ENCODE results near the gene CDC40. TPM values are rescaled to one million over a fixed set of nuclear protein-coding genes. Genes with fewer than 3 reads are reported as not detected.

CDC40 gene
- total RNA-seq, 1 experiment from 2014 or later: 37.0 TPM

DNA sequence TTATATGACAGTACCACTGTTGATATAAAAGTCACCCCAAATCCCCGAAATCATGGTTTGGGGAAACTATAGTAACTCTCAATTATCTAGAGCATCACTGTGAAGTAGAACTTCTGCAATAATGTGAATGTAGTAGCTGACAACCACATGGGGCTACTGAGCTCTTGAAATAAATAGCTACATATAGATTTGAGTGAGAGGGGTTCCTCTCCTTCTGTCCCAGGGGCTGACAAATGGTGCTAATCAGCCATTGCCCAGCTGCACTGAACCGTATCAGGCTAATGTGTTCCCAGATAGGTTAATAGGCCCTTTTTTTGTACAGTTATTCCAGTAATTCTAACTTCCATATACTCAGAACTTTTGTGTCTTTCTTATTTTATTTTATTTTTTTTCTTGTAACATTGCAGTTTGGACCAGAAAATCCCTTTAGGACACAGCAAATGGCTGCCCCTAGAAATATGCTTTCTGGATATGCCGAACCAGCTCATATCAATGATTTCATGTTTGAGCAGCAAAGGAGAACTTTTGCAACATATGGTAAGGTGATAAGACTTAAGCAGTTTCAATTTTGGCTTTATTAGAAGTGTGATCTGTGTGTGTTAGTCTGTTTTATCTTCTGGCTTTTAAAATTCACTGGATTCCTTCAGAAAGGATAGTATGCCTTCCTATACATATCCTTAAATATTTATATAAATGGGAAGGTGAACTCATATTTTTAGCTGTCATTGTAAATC, 21.1 kb downstream of the CDC40 start:
- intact Hi-C loops (cut with micrococcal nuclease; ENCODE audit: unreplicated experiment) (no loop called here), in situ Hi-C loops (cut with HindIII; ENCODE audit: low pct_unique_long_range_greater_than_20kb, low sequenced_read_pairs) (no loop called here)
- ChIA-PET POLR2A (no interaction called here), CTCF (no interaction called here)
- Histone ChIP-seq H3K9me3 (ENCODE audit: control insufficient read depth, insufficient read depth, low read depth, low read length) (no peaks in the 10 kb centered on the region), H3K4me1 (ENCODE audit: control insufficient read depth, insufficient read depth, low read length) (no peaks in the 10 kb centered on the region), H3K27ac (ENCODE audit: low read length) (no peak overlapping the region), H3K36me3 (ENCODE audit: control insufficient read depth, insufficient read depth, low read length) (no peaks in the 10 kb centered on the region), H3K4me3 (ENCODE audit: low read depth in 2 of 2, low read length in 2 of 2) (no peak overlapping the region), H3K27me3 (ENCODE audit: control insufficient read depth, insufficient read depth, low read length) (no peaks in the 10 kb centered on the region)
- no peak for DNase-seq (ENCODE audit: low read depth, low spot score)
- no TSS peak for BruUV-seq (replicated peaks)
- ATAC-seq: no peak
- no peak for TF ChIP-seq SIN3A (IDR thresholded peaks at IDR 0.05; ENCODE audit: borderline replicate concordance, insufficient read depth, low read depth, low read length)
- TF ChIP-seq, protein P1, sequence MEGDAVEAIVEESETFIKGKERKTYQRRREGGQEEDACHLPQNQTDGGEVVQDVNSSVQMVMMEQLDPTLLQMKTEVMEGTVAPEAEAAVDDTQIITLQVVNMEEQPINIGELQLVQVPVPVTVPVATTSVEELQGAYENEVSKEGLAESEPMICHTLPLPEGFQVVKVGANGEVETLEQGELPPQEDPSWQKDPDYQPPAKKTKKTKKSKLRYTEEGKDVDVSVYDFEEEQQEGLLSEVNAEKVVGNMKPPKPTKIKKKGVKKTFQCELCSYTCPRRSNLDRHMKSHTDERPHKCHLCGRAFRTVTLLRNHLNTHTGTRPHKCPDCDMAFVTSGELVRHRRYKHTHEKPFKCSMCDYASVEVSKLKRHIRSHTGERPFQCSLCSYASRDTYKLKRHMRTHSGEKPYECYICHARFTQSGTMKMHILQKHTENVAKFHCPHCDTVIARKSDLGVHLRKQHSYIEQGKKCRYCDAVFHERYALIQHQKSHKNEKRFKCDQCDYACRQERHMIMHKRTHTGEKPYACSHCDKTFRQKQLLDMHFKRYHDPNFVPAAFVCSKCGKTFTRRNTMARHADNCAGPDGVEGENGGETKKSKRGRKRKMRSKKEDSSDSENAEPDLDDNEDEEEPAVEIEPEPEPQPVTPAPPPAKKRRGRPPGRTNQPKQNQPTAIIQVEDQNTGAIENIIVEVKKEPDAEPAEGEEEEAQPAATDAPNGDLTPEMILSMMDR (IDR thresholded peaks at IDR 0.05): no peak
- TF ChIP-seq, protein P2, sequence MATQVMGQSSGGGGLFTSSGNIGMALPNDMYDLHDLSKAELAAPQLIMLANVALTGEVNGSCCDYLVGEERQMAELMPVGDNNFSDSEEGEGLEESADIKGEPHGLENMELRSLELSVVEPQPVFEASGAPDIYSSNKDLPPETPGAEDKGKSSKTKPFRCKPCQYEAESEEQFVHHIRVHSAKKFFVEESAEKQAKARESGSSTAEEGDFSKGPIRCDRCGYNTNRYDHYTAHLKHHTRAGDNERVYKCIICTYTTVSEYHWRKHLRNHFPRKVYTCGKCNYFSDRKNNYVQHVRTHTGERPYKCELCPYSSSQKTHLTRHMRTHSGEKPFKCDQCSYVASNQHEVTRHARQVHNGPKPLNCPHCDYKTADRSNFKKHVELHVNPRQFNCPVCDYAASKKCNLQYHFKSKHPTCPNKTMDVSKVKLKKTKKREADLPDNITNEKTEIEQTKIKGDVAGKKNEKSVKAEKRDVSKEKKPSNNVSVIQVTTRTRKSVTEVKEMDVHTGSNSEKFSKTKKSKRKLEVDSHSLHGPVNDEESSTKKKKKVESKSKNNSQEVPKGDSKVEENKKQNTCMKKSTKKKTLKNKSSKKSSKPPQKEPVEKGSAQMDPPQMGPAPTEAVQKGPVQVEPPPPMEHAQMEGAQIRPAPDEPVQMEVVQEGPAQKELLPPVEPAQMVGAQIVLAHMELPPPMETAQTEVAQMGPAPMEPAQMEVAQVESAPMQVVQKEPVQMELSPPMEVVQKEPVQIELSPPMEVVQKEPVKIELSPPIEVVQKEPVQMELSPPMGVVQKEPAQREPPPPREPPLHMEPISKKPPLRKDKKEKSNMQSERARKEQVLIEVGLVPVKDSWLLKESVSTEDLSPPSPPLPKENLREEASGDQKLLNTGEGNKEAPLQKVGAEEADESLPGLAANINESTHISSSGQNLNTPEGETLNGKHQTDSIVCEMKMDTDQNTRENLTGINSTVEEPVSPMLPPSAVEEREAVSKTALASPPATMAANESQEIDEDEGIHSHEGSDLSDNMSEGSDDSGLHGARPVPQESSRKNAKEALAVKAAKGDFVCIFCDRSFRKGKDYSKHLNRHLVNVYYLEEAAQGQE (IDR thresholded peaks at IDR 0.05; ENCODE audit: insufficient read depth in 1 of 2, low read depth in 2 of 2, low read length in 1 of 2): no peak
- no peak for TF ChIP-seq POLR2AphosphoS5 (IDR thresholded peaks at IDR 0.05; ENCODE audit: low read depth, low read length)
- TF ChIP-seq TCF7L2 (IDR thresholded peaks at IDR 0.05; ENCODE audit: low read depth, low read length): no peak

DNA sequence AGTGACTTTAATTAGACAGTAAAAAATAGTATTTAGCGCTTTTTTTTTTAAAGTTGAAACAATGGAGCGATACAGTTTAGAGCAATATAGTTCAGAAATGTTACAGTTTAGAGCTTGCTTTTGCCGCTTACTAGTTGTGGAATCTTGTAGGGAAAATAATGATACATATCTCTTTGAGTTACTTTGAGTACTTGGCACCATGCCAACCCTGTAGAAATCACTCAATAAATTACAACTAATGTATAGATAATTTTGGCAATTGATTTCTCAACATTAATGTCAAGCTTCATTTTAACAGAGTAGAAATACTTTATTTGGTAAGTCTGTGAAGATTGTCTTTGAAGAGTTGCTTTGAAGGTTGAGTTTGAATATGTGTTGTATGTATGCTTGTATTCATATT, 27.4 kb downstream of the CDC40 start:
- CTCF ChIA-PET: interaction anchor here (0.6 kb wide), 2 partner anchors 179 to 630 kb away, joined by 3 to 8 read pairs; no protein-coding TSS in a partner anchor
- peaks cover 33% of the 10 kb centered on the region for H3K36me3 ChIP-seq (ENCODE audit: control insufficient read depth, insufficient read depth, low read length)
- TF ChIP-seq TCF7L2 (IDR thresholded peaks at IDR 0.05; ENCODE audit: low read depth, low read length) (no peak), POLR2AphosphoS5 (IDR thresholded peaks at IDR 0.05; ENCODE audit: low read depth, low read length) (no peak)
- TF ChIP-seq, protein P2 (IDR thresholded peaks at IDR 0.05; ENCODE audit: insufficient read depth in 1 of 2, low read depth in 2 of 2, low read length in 1 of 2): no peak
- TF ChIP-seq, protein P1 (IDR thresholded peaks at IDR 0.05): no peak

More for the DNA sequence above, 27.4 kb downstream of the CDC40 start:
- DNase-seq (ENCODE audit: low read depth, low spot score) (no peak), ATAC-seq (no peak)
- Histone ChIP-seq H3K27ac (ENCODE audit: low read length) (no peak overlapping the region), H3K4me1 (ENCODE audit: control insufficient read depth, insufficient read depth, low read length) (no peaks in the 10 kb centered on the region), H3K9me3 (ENCODE audit: control insufficient read depth, insufficient read depth, low read depth, low read length) (no peaks in the 10 kb centered on the region), H3K27me3 (ENCODE audit: control insufficient read depth, insufficient read depth, low read length) (no peaks in the 10 kb centered on the region), H3K4me3 (ENCODE audit: low read depth in 2 of 2, low read length in 2 of 2) (no peak overlapping the region)
- intact Hi-C loops (cut with micrococcal nuclease; ENCODE audit: unreplicated experiment): no loop called here
- POLR2A ChIA-PET: interaction anchor here (0.6 kb wide), 1 partner anchor 67 kb away, joined by 6 read pairs; no protein-coding TSS in a partner anchor
- no TSS peak for BruUV-seq (replicated peaks)
- in situ Hi-C loops (cut with HindIII; ENCODE audit: low pct_unique_long_range_greater_than_20kb, low sequenced_read_pairs): no loop called here
